AML-193 (cell line): Measurements from ENCODE around the gene BATF.

ENCODE experiments used
- DNase-seq, 2 experiments: peaks; one replicate each; lab custom pipeline; 2025; lab: John Stamatoyannopoulos, UW

The BATF gene

GRCh38 chr14:75559451-75560222, 37.4 kb downstream of the BATF start:
- DNase-seq, result peak; percentile 94 to 95

GRCh38 chr14:75561013-75561432, 38.8 kb downstream of the BATF start:
- peak; percentile 49 to 50 for DNase-seq

- no peak for DNase-seq
Measured at GRCh38 chr14:75562089-75562488, 39.8 kb downstream of the BATF start.

GRCh38 chr14:75562489-75562888, 40.2 kb downstream of the BATF start:
- no peak for DNase-seq

GRCh38 chr14:75563931-75564330, 41.7 kb downstream of the BATF start:
- no peak for DNase-seq

GRCh38 chr14:75565056-75565455, 42.8 kb downstream of the BATF start:
- no peak for DNase-seq

- no peak for DNase-seq
Measured at GRCh38 chr14:75566321-75566720, 44.1 kb downstream of the BATF start.

- DNase-seq, result no peak
Measured at GRCh38 chr14:75566752-75567151, 44.5 kb downstream of the BATF start.

- DNase-seq, result no peak
Measured at GRCh38 chr14:75568140-75568539, 45.9 kb downstream of the BATF start.

- DNase-seq, result no peak
Measured at GRCh38 chr14:75568791-75569190, 46.5 kb downstream of the BATF start.

GRCh38 chr14:75570797-75571196, 48.5 kb downstream of the BATF start:
- peak; percentile 88 to 89 for DNase-seq

- DNase-seq, result no peak
Measured at GRCh38 chr14:75572104-75572503, 49.8 kb downstream of the BATF start.

GRCh38 chr14:75577090-75577489, 54.8 kb downstream of the BATF start:
- no peak for DNase-seq

GRCh38 chr14:75577729-75578101, 55.4 kb downstream of the BATF start:
- peak; percentile 84 to 85 for DNase-seq

- peak; percentile 60 to 66 for DNase-seq
Measured at GRCh38 chr14:75578102-75578785, 56.0 kb downstream of the BATF start, which contains the start of gene FLVCR2. Gene FLVCR2, plus strand, starts transcription at chr14:75578620. Its CDS starts 353 bp downstream, at chr14:75578973.

- DNase-seq, result no peak
Measured at GRCh38 chr14:75578786-75579337, 56.6 kb downstream of the BATF start.

GRCh38 chr14:75579338-75579864, 57.1 kb downstream of the BATF start:
- no peak for DNase-seq

- no peak for DNase-seq
Measured at GRCh38 chr14:75579882-75580281, 57.6 kb downstream of the BATF start.

GRCh38 chr14:75587388-75587787, 65.1 kb downstream of the BATF start:
- DNase-seq, result no peak

- DNase-seq, result no peak
Measured at GRCh38 chr14:75589931-75590330, 67.7 kb downstream of the BATF start.

- DNase-seq, result no peak
Measured at GRCh38 chr14:75591331-75591946, 69.2 kb downstream of the BATF start.

GRCh38 chr14:75591987-75592575, 69.8 kb downstream of the BATF start:
- no peak for DNase-seq
